Omental fat pad (tissue), 4 donors: ENCODE results near the gene ASAP2. TPM values are rescaled to one million over a fixed set of nuclear protein-coding genes. Genes with fewer than 3 reads are reported as not detected.

Experiments
- ATAC-seq: fragments of 150-250 bp; one replicate; pipeline ENCODE4 v1.9.1; 2016; ENCODE audit warnings: mild to moderate bottlenecking, moderate library complexity; ENCODE audit not compliant: low FRiP score
- DNase-seq: peaks from one replicate; pipeline ENCODE4 v3.0.0-alpha.2; 2019; ENCODE audit warnings: low spot score
- CTCF ChIP-seq, 3 donors: fragments of 450-650 bp; IDR thresholded peaks; one replicate each; pipeline ENCODE4 v1.5.1; 2016 to 2017; ENCODE audit warnings: antibody characterized with exemption in 3 of 3, mild to moderate bottlenecking in 3 of 3, moderate library complexity in 2 of 3
- total RNA-seq, 4 donors: library from RNA; depleted of rRNA; stranded (reverse); fragments of >200 nt; gene quantifications; one replicate each; pipeline ENCODE4 v1.1.0, GENCODE V29; 2016

ASAP2 gene
- total RNA-seq, 4 donors from 2014 or later = 16.8 to 57.4 (median 22.8) TPM

- DNase-seq (no peak), ATAC-seq (no peak)
- no peak for TF ChIP-seq CTCF (IDR thresholded peaks at IDR 0.05)
Measured at GRCh38 chr2:9412781-9413180, 206.2 kb downstream of the ASAP2 start.

GRCh38 chr2:9415516-9416169 is 209.0 kb downstream of the ASAP2 start:
- no peak for TF ChIP-seq CTCF (IDR thresholded peaks at IDR 0.05)
- DNase-seq (no peak), ATAC-seq (peak; percentile 37)

GRCh38 chr2:9416267-9416961 is 209.8 kb downstream of the ASAP2 start:
- DNase-seq = no peak
- no peak for ATAC-seq
- no peak for TF ChIP-seq CTCF (IDR thresholded peaks at IDR 0.05)

- no peak for ATAC-seq
- TF ChIP-seq CTCF (IDR thresholded peaks at IDR 0.05) = no peak
- DNase-seq = no peak
Measured at GRCh38 chr2:9416962-9417316, 210.3 kb downstream of the ASAP2 start.

- TF ChIP-seq CTCF (IDR thresholded peaks at IDR 0.05) = no peak
- ATAC-seq = no peak
- no peak for DNase-seq
Measured at GRCh38 chr2:9417725-9418124, 211.1 kb downstream of the ASAP2 start.

GRCh38 chr2:9418746-9419145 is 212.1 kb downstream of the ASAP2 start:
- ATAC-seq (no peak), DNase-seq (no peak)
- TF ChIP-seq CTCF (IDR thresholded peaks at IDR 0.05) = no peak

GRCh38 chr2:9419541-9419940 is 212.9 kb downstream of the ASAP2 start:
- no peak for TF ChIP-seq CTCF (IDR thresholded peaks at IDR 0.05)
- no peak for ATAC-seq
- no peak for DNase-seq
